ENCODE data around the gene JAKMIP1. TPM values are rescaled to one million over a fixed set of nuclear protein-coding genes. Genes with fewer than 3 reads are reported as not detected.
"Not testable (repeated sequence)": the region's sequence is repeated elsewhere in the genome, so short reads cannot be mapped to it uniquely, and the experiment has no call there.

JAKMIP1 gene
- polyA plus RNA-seq, 1 donor from 2014 or later, result 1.9 TPM

DNA sequence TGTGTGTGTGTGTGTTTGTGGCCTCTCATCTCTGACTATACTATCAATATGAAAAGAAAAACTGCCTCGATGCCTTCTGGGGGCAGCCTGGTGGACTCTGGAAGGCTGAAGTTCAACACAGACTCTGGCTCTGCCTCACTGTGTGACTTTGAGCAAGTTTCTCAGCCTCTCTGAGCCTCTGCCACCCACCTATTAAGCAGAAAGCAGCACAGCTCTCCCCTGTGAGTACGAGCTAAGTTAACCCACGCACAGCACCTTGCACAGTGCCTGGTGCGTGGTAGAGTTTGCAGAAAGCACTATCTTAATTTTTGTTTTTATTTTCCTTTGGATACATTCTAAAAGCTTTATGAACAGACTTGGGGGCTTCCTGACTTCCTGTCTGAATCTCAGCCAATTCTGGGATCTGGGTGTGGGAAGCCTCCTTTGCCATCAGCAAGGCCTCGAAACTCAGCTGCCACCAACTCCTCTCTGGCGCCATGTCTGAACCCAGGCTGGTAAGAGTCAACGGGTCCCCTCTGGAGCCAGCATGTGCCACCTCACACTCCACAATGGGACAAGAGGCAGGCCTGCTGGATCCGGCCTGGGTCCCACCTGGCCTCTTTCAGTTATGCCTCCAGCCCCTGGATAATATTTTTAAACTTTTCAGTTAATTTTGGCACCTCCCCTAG, 57.3 kb downstream of the JAKMIP1 start:
- Mint-ChIP-seq H3K36me3 (peaks cover 8% of the 10 kb centered on the region), H3K27ac (no peak overlapping the region), H3K9me3 (peaks cover 5 to 7% (median 6%) of the 10 kb centered on the region in 3 donors), H3K4me3 (no peak overlapping the region), H3K27me3 (no peaks in the 10 kb centered on the region), H3K4me1 (no peaks in the 10 kb centered on the region)

DNA sequence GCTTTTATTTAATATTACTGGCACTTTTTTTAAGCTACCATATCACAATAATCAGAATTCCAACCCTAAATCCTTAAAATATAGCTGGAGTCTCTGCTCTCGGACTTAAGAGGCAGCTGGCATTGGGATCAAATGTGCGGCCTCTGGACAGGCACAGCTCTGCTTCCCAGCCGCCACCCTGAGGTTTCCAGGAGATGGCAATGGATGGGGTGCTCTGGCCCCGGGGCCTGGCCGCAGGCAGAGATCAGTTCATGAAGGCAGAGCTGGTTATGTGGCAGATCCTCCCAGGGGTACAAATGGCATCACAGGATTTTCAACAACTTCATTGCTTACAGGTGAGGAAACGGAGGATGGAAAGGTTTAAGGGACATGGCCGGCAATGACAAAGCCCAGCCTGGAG, 57.8 kb downstream of the JAKMIP1 start:
- H3K4me1 Mint-ChIP-seq, result no peaks in the 10 kb centered on the region
- no peak overlapping the region for H3K4me3 Mint-ChIP-seq
- no peak overlapping the region for H3K27ac Mint-ChIP-seq
- H3K27me3 Mint-ChIP-seq, result no peaks in the 10 kb centered on the region
- H3K9me3 Mint-ChIP-seq, result peaks cover 3 to 6% (median 5%) of the 10 kb centered on the region in 3 donors
- H3K36me3 Mint-ChIP-seq, result peaks cover 7% of the 10 kb centered on the region

DNA sequence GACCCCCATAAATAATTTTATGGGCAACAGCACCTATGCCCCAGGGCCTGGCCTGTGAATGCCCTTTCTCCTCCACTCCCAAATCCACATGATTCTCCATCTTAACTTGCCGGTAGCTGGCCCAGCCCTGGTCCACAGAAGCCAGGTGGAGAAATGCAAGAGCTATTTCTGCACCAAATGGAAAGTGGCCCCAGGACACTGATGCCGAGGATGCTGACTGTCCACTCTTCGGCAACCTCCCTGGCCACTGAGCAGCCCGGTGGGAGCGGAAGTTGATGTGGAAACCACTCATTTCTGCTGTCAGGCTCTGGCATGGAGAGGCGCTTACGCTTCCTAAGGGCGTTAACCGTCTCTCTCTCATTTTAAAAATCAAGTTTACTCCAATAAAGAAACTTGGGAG, 58.8 kb downstream of the JAKMIP1 start:
- H3K4me3 Mint-ChIP-seq, result no peak overlapping the region
- H3K9me3 Mint-ChIP-seq, result peaks cover 3 to 7% (median 5%) of the 10 kb centered on the region in 3 donors
- no peak overlapping the region for H3K27ac Mint-ChIP-seq
- H3K4me1 Mint-ChIP-seq, result no peaks in the 10 kb centered on the region
- peaks cover 7% of the 10 kb centered on the region for H3K36me3 Mint-ChIP-seq
- no peaks in the 10 kb centered on the region for H3K27me3 Mint-ChIP-seq

DNA sequence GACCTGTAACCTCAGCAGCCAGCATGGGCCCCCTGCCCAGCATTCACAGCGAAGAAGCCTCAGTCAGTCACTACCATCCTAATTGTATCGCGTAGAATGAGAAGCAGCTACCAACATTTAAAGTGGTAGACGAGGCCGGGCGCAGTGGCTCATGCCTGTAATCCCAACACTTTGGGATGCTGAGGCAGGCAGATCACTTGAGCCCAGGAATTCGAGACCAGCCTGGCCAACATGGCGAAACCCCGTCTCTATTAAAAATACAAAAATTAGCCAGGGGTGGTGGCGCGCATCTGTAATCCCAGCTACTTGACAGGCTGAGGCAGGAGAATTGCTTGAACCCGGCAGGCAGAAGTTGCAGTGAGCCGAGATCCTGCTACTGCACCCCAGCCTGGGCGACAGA, 59.3 kb downstream of the JAKMIP1 start:
- not testable (repeated sequence) for H3K4me3 Mint-ChIP-seq, H3K4me1 Mint-ChIP-seq, H3K36me3 Mint-ChIP-seq, H3K27me3 Mint-ChIP-seq, H3K27ac Mint-ChIP-seq, H3K9me3 Mint-ChIP-seq

DNA sequence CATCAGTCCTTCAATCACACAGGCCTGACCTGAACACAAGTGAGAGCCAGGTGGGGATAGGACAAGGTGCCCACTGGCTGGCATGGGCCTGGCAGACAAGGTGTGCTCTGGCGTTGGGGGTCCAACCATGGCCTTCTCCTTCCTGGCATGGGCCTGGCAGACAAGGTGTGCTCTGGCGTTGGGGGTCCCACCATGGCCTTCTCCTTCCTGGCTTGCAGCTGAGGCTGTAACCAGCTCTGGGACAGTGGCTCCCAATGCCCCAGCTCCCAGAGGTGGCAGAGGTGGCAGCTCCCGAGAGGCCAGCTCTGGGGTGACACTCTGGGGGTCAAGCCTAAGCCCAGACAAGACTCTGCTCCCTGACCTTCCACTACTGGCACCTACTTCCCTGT, 62.6 kb downstream of the JAKMIP1 start:
- Mint-ChIP-seq H3K9me3 (peaks cover 0 to 3% (median 0%) of the 10 kb centered on the region in 3 donors), H3K36me3 (peaks cover 2% of the 10 kb centered on the region), H3K27ac (no peak overlapping the region), H3K27me3 (no peaks in the 10 kb centered on the region), H3K4me3 (no peak overlapping the region), H3K4me1 (no peaks in the 10 kb centered on the region)

DNA sequence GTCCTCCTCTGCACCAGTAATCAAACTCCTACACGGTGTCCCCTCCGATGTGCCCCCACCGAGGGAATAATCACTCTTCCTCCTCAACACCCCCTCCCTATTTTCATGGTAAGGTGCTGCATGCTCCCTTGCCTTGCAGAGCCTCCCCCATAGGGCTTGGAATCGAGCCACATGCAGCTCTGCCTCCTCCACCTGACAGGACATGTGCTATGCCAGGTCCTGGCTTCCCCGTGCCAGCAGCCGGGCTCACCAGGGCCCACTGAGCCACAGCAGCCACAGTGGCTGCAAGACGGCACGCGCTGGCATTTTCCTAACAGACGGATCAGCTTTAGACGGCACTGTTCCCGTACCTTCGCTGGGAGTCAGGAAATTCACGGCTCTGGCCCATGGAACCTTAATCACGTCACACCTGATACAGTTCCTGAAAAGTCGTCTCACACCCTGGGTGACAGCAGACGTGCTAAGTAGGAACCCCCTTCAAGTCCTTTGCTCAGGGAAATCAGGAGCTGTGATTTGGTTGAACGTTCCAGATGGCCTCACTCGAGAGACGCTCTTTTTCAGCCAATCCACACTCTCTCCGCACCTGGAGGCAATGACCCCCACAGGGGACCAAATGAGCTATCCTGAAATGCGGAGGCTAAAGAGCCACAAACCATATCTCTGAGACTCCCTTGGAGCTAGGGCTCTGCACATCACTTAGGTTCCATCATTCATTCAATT, 63.2 kb downstream of the JAKMIP1 start:
- no peaks in the 10 kb centered on the region for H3K4me1 Mint-ChIP-seq
- H3K9me3 Mint-ChIP-seq, result peaks cover 0 to 3% (median 0%) of the 10 kb centered on the region in 3 donors
- no peaks in the 10 kb centered on the region for H3K27me3 Mint-ChIP-seq
- no peak overlapping the region for H3K4me3 Mint-ChIP-seq
- no peaks in the 10 kb centered on the region for H3K36me3 Mint-ChIP-seq
- no peak overlapping the region for H3K27ac Mint-ChIP-seq

DNA sequence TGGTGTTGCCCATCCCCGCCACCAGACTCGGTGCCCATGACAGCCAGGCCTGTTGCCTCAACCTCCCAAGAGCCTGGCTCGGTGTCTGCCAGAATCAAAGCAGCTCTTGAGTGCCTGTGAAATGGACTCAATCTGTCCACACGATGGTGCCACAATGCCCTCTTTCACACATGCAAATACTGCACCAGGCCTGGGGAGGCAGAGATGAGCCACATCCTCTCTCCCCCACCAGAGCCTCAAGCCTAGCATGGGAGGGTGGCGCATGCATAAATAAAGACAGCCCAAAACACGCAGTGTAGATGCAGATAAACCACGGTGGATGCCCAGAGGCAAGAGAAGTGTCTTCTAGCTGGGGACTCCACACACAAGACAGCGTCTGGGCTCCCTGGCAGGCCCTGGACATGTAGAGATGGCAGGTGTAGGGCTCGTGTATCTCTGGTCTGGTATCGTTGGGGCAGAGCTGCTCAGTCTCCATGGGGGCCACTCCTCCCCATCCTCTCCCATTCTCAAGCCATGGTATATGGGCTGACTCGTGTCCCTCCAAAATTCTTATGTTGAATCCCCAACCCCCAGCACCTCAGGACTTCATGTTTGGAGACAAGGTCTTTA, 65.6 kb downstream of the JAKMIP1 start:
- H3K4me1 Mint-ChIP-seq, result no peaks in the 10 kb centered on the region
- no peak overlapping the region for H3K27ac Mint-ChIP-seq
- no peaks in the 10 kb centered on the region for H3K36me3 Mint-ChIP-seq
- H3K4me3 Mint-ChIP-seq, result no peak overlapping the region
- no peaks in the 10 kb centered on the region for H3K27me3 Mint-ChIP-seq
- H3K9me3 Mint-ChIP-seq, result peaks cover 0 to 3% (median 0%) of the 10 kb centered on the region in 3 donors

DNA sequence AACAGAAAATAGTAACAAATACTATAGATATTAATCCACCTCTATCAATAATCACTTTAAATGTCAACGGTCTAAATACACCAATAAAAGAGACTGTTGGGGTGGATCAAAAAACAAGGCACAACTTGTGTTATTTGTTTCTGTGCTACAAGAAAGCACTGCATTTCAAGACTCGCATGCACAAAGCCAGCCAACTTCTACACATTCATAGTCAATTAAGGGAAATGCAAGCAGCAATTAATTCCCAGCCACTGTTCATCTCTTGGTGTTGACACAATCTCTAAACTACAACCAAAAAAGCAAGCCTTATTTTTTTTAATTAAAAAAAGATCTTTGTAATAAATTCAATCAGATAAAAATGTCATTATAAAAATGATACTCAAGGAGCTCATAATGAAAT, 67.6 kb downstream of the JAKMIP1 start:
- H3K9me3 Mint-ChIP-seq, result peaks cover 0 to 3% (median 0%) of the 10 kb centered on the region in 3 donors
- H3K4me3 Mint-ChIP-seq, result no peak overlapping the region
- H3K36me3 Mint-ChIP-seq, result no peaks in the 10 kb centered on the region
- H3K4me1 Mint-ChIP-seq, result no peaks in the 10 kb centered on the region
- no peak overlapping the region for H3K27ac Mint-ChIP-seq
- H3K27me3 Mint-ChIP-seq, result no peaks in the 10 kb centered on the region

DNA sequence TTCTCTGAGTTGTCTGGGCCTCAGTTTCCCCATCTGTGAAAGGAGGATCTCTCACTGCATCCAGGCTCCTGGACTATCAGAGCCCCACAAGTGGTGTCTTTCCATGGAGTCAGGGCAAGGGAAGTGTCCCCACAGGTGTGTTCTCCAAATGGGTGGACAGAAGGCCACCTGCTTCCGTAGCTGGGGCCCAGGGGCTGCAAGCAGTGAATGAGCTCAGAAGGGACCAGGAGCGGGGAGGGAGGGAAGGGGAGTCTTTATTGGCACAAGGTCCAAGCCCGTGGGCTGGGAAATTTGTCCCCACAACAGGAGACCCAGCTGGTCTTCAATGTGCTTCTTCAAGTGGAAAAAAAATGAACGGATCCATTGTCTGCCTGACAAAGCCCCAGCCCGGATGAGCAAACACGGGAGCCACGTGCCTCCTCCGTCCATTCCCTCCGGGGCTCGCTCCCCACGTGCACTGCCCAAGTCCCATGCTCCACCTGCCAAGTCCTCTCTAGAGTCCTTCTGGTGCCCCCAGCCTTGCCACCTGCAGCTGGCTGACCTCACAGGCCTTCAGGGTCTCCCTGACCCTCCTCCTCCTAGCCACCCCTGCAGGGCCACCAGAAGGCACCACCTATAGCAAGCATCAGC, 72.0 kb downstream of the JAKMIP1 start:
- H3K9me3 Mint-ChIP-seq, result peaks cover 0 to 2% (median 0%) of the 10 kb centered on the region in 3 donors
- no peaks in the 10 kb centered on the region for H3K27me3 Mint-ChIP-seq
- no peak overlapping the region for H3K27ac Mint-ChIP-seq
- no peaks in the 10 kb centered on the region for H3K4me1 Mint-ChIP-seq
- H3K36me3 Mint-ChIP-seq, result peaks cover 1% of the 10 kb centered on the region
- H3K4me3 Mint-ChIP-seq, result no peak overlapping the region

DNA sequence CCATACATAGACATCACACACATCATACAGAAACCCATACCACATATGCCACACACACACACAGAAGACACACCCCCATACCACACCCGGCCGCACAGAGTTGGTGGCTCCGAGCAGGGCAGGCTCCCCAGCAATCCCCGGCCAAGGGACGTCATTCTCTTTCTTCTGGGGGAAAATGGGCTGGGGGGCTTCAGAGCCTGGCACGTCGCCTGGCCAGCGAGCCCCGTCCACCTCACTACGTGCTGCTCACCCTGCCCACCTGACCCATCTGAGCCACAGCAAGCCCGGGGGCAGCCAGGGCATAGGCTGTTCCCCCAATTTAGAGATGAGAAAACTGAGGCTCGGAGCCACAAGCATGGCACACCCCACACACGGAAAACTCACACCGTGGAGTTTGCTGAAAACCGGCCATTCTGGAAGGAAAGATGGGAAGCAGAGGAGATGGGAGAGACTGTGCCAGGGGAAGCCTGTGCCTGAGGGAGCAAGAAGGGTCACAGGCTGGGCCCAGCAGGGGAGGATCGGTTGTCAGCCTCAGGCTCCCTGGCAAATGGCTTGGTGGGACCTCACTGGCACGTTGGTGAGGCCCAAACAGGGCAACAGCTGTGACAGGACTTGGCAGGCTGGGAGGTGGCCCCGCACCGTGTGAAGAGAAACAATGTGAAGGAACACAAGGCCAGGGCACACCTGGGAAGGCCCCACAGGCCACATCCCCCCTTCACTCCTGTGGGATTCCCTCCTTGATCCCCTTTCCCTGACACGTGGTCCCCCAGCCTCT, 73.2 kb downstream of the JAKMIP1 start:
- no peaks in the 10 kb centered on the region for H3K4me1 Mint-ChIP-seq
- H3K27ac Mint-ChIP-seq, result no peak overlapping the region
- no peaks in the 10 kb centered on the region for H3K9me3 Mint-ChIP-seq
- H3K4me3 Mint-ChIP-seq, result no peak overlapping the region
- H3K36me3 Mint-ChIP-seq, result peaks cover 1% of the 10 kb centered on the region
- H3K27me3 Mint-ChIP-seq, result no peaks in the 10 kb centered on the region

DNA sequence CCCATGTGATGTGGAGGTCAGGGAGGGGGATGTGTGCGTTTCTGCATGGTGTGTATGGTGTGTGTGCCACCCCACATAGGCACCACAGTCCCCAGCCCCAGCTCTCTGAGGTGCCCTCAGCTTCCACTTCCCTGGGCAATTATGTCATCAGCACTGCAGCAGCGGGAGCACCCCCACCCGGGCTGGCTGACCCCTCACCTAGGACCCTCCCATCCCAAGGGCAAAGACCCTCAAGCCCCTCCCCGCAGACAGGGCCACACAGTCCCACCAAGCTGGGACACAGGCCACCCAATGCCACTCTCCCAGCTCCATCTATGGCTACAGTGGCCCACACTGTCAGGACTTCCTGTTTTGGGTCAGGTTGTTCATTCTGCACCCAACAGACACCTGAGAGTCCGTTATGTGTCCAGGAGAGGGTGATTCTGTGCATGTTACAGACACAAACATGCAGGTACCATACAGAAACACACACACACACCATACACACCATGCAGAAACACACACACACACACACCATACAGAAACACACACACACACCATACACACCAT, 75.2 kb downstream of the JAKMIP1 start:
- Mint-ChIP-seq H3K36me3 (peaks cover 1% of the 10 kb centered on the region), H3K9me3 (no peaks in the 10 kb centered on the region), H3K27me3 (no peaks in the 10 kb centered on the region), H3K27ac (no peak overlapping the region), H3K4me3 (no peak overlapping the region), H3K4me1 (no peaks in the 10 kb centered on the region)

DNA sequence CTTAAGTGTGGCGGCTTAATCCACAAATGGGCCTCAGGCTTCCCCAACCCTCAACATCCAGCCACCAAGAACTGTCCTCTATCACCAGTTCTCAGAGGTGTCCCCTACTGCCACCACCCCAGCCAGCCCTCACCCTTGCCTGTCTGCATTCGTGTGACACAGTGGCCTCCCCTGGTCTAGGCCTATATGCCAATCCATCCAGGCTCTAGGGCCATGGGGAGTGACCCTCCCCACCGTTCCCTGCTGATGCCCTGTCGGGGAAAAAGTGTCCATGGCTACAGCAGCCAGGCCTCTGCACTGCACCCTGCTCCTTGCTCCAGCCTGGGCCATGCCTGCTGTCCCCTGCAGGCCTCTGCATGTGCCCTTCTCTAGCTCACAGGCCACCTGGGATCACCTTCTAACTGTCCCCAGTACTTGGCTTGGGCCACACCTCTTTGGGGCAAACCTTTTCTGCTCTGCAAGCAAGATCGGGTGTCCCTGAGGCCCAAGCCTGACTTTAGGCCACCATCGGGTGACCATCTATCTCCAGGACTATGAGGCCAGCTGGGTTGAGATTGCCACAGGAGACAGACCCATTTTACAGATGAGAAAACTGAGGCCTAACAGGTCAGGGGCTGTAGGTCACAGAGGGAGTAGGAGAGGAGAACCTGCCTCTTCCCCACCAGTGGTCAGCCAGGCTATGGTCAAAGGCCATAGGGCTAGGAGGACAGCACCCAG, 75.8 kb downstream of the JAKMIP1 start:
- H3K27ac Mint-ChIP-seq, result no peak overlapping the region
- no peaks in the 10 kb centered on the region for H3K4me1 Mint-ChIP-seq
- H3K36me3 Mint-ChIP-seq, result peaks cover 1% of the 10 kb centered on the region
- H3K9me3 Mint-ChIP-seq, result no peaks in the 10 kb centered on the region
- H3K27me3 Mint-ChIP-seq, result no peaks in the 10 kb centered on the region
- H3K4me3 Mint-ChIP-seq, result no peak overlapping the region

DNA sequence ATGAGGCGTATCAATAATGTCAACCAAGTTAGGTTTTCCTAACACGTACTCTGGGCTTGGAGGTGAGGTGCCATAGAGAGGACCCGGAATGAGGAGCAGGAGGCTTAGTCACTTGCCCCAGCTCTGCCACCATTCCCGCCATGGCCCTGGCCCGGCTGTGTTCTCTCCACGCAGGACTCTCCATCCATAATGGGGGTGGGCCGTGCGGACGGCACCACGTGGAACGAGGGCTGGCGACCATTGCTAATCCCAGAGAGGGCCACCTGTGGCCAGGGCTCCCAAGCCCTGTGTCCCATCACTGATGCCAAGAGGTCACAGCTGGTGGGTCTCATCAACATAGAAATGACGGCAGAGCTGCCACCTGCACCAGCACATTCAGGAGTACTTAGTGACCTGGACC, 76.4 kb downstream of the JAKMIP1 start:
- Mint-ChIP-seq H3K27me3 (no peaks in the 10 kb centered on the region), H3K4me3 (no peak overlapping the region), H3K4me1 (no peaks in the 10 kb centered on the region), H3K27ac (no peak overlapping the region), H3K9me3 (no peaks in the 10 kb centered on the region), H3K36me3 (peaks cover 1% of the 10 kb centered on the region)

DNA sequence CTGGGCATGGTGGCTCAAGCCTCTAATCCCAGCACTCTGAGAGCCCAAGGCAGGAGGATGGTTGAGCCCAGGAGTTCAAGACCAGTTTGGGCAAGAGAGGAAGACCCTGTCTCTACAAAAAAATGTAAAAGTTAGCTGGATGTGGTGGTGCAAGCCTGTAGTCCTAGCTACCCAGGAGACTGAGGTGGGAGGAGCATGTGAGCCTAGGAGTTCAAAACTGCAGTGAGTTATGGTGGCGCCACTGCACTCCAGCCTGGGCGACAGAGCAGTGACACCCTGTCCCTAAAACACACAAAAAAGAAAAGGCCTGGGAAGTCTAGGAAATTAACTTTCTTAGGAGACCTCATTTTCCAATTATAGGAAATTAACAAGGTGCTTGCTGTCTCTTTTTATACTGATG, 76.8 kb downstream of the JAKMIP1 start:
- Mint-ChIP-seq H3K36me3 (peaks cover 1% of the 10 kb centered on the region), H3K4me3 (no peak overlapping the region), H3K27me3 (no peaks in the 10 kb centered on the region), H3K4me1 (no peaks in the 10 kb centered on the region), H3K27ac (peak overlapping the region in 1 of 3 donors; percentile 35), H3K9me3 (no peaks in the 10 kb centered on the region)
